Parathyroid adenoma (tissue), 2 donors: Measurements from ENCODE around the gene CNTN4.

Experiments
- H2AFZ ChIP-seq: fragments of 300-600 bp; sonication (generic); one replicate; pipeline ENCODE4 v1.7.0; 2017; ENCODE audit warnings: antibody characterized with exemption, mild to moderate bottlenecking
- H3K27ac ChIP-seq: fragments of 300-600 bp; sonication (generic); one replicate; pipeline ENCODE4 v1.7.0; 2017
- H3K27me3 ChIP-seq: fragments of 300-600 bp; sonication (generic); one replicate; pipeline ENCODE4 v1.7.0; 2017; ENCODE audit warnings: low read length; ENCODE audit not compliant: control insufficient read depth, insufficient read depth
- H3K36me3 ChIP-seq: fragments of 300-600 bp; sonication (generic); one replicate; pipeline ENCODE4 v1.7.0; 2017; ENCODE audit warnings: low read length; ENCODE audit not compliant: control insufficient read depth, insufficient read depth
- H3K4me1 ChIP-seq: fragments of 300-600 bp; sonication (generic); one replicate; pipeline ENCODE4 v1.7.0; 2017; ENCODE audit warnings: control low read depth
- H3K4me2 ChIP-seq: fragments of 300-600 bp; sonication (generic); one replicate; pipeline ENCODE4 v1.7.0; 2017; ENCODE audit warnings: low read length
- H3K4me3 ChIP-seq: fragments of 300-600 bp; sonication (generic); one replicate; pipeline ENCODE4 v1.7.0; 2017; ENCODE audit warnings: low read depth, low read length
- H3K79me2 ChIP-seq: fragments of 300-600 bp; sonication (generic); one replicate; pipeline ENCODE4 v1.7.0; 2017; ENCODE audit warnings: control low read depth
- H3K9ac ChIP-seq: fragments of 300-600 bp; sonication (generic); one replicate; pipeline ENCODE4 v1.7.0; 2017; ENCODE audit warnings: mild to moderate bottlenecking
- H3K9me3 ChIP-seq: fragments of 300-600 bp; sonication (generic); one replicate; pipeline ENCODE4 v1.7.0; 2017; ENCODE audit warnings: low read length; ENCODE audit not compliant: control insufficient read depth
- CTCF ChIP-seq: fragments of 300-600 bp; sonication (generic); IDR thresholded peaks from one replicate; pipeline ENCODE4 v1.7.0; 2017; ENCODE audit warnings: antibody characterized with exemption, mild to moderate bottlenecking
- donor health status: primary hyperparathyroidism.

CNTN4 gene

GRCh38 chr3:2090095-2090911, 8.4 kb upstream of the CNTN4 start:
- H3K9me3 ChIP-seq = no peaks in the 10 kb centered on the region
- no peak overlapping the region for H2AFZ ChIP-seq
- H3K4me1 ChIP-seq = no peaks in the 10 kb centered on the region
- no peak overlapping the region for H3K4me2 ChIP-seq
- TF ChIP-seq CTCF = no peak
- H3K79me2 ChIP-seq = no peaks in the 10 kb centered on the region
- H3K27me3 ChIP-seq = no peaks in the 10 kb centered on the region
- no peak overlapping the region for H3K27ac ChIP-seq
- H3K4me3 ChIP-seq = no peak overlapping the region
- no peak overlapping the region for H3K9ac ChIP-seq
- H3K36me3 ChIP-seq = no peaks in the 10 kb centered on the region

- H3K4me1 ChIP-seq = no peaks in the 10 kb centered on the region
- no peaks in the 10 kb centered on the region for H3K27me3 ChIP-seq
- H3K79me2 ChIP-seq = no peaks in the 10 kb centered on the region
- H2AFZ ChIP-seq = no peak overlapping the region
- H3K9ac ChIP-seq = no peak overlapping the region
- H3K9me3 ChIP-seq = no peaks in the 10 kb centered on the region
- H3K4me3 ChIP-seq = no peak overlapping the region
- no peak overlapping the region for H3K4me2 ChIP-seq
- H3K36me3 ChIP-seq = no peaks in the 10 kb centered on the region
- no peak overlapping the region for H3K27ac ChIP-seq
- TF ChIP-seq CTCF = no peak
Measured at GRCh38 chr3:2092758-2093157, 5.9 kb upstream of the CNTN4 start.

GRCh38 chr3:2094941-2095340, 3.7 kb upstream of the CNTN4 start:
- Histone ChIP-seq H3K36me3 (no peaks in the 10 kb centered on the region), H3K9ac (no peak overlapping the region), H3K9me3 (no peaks in the 10 kb centered on the region), H3K27me3 (no peaks in the 10 kb centered on the region), H3K79me2 (no peaks in the 10 kb centered on the region), H2AFZ (no peak overlapping the region), H3K27ac (no peak overlapping the region), H3K4me3 (no peak overlapping the region), H3K4me1 (no peaks in the 10 kb centered on the region), H3K4me2 (no peak overlapping the region)
- no peak for TF ChIP-seq CTCF

- Histone ChIP-seq H3K4me2 (peak overlapping the region; percentile 27), H3K36me3 (no peaks in the 10 kb centered on the region), H3K9me3 (no peaks in the 10 kb centered on the region), H3K9ac (no peak overlapping the region), H2AFZ (peak overlapping the region; percentile 4), H3K4me1 (no peaks in the 10 kb centered on the region), H3K4me3 (no peak overlapping the region), H3K27me3 (no peaks in the 10 kb centered on the region), H3K79me2 (no peaks in the 10 kb centered on the region), H3K27ac (no peak overlapping the region)
- TF ChIP-seq CTCF = no peak
Measured at GRCh38 chr3:2096216-2096615, 2.5 kb upstream of the CNTN4 start.

GRCh38 chr3:2097641-2098191, 950 bp upstream of the CNTN4 start:
- Histone ChIP-seq H3K27me3 (no peaks in the 10 kb centered on the region), H3K27ac (peak overlapping the region; percentile 37), H3K4me3 (peak overlapping the region; percentile 62), H3K4me2 (peak overlapping the region; percentile 87), H3K9me3 (no peaks in the 10 kb centered on the region), H3K36me3 (no peaks in the 10 kb centered on the region), H2AFZ (peak overlapping the region; percentile 95), H3K9ac (no peak overlapping the region), H3K79me2 (no peaks in the 10 kb centered on the region), H3K4me1 (peaks cover 2% of the 10 kb centered on the region)
- TF ChIP-seq CTCF = no peak
